HCT116 (cell line): ENCODE data around the gene PFKFB2.

Source experiments
- CTCF ChIP-seq, 3 experiments: fragments of 200-600 bp in 1 of 3; sonication (generic) in 1 of 3; IDR thresholded peaks in 2 of 3; conservative IDR thresholded peaks in 1 of 3; 2 replicates each; pipeline ENCODE4 v1.5.1; 2012 to 2017; ENCODE audit warnings: low read depth in 2 of 3, low read length in 2 of 3, antibody characterized with exemption in 1 of 3, borderline replicate concordance in 1 of 3, control low read depth in 1 of 3, mild to moderate bottlenecking in 1 of 3, mixed read lengths in 1 of 3, mixed run types in 1 of 3, moderate library complexity in 1 of 3; ENCODE audit not compliant: insufficient read depth in 1 of 3
- POLR2A ChIP-seq: IDR thresholded peaks from 2 replicates; pipeline ENCODE4 v1.7.0; 2011; ENCODE audit warnings: borderline replicate concordance; ENCODE audit not compliant: insufficient read depth, insufficient read length; ENCODE audit errors: extremely low read depth
- RAD21 ChIP-seq: IDR thresholded peaks from 2 replicates; pipeline ENCODE4 v1.6.1; 2012; ENCODE audit warnings: low read depth, mild to moderate bottlenecking
- SP1 ChIP-seq: IDR thresholded peaks from 2 replicates; pipeline ENCODE4 v1.6.1; 2012; ENCODE audit warnings: low read depth
- ZFX ChIP-seq: fragments of 450-650 bp; IDR thresholded peaks from 2 replicates; pipeline ENCODE4 v1.6.1; 2017

GRCh38 chr1:207019161-207019560 lies 33.9 kb upstream of the PFKFB2 start:
- TF ChIP-seq CTCF (IDR thresholded peaks at IDR 0.05 in 2 of 3, conservative IDR thresholded peaks at IDR 0.05 in 1 of 3; ENCODE audit: borderline replicate concordance in 1 of 3, insufficient read depth in 1 of 3, low read depth in 2 of 3, low read length in 2 of 3) (no peak), POLR2A (no peak), SP1 (no peak), RAD21 (no peak), ZFX (no peak)
